ENCODE results near the gene ARMCX6. TPM values are rescaled to one million over a fixed set of nuclear protein-coding genes. Genes with fewer than 3 reads are reported as not detected.
"Not testable (repeated sequence)": the region's sequence is repeated elsewhere in the genome, so short reads cannot be mapped to it uniquely, and the experiment has no call there.

The ARMCX6 gene
- polyA plus RNA-seq (ENCODE audit: insufficient read length), result 126 TPM

DNA sequence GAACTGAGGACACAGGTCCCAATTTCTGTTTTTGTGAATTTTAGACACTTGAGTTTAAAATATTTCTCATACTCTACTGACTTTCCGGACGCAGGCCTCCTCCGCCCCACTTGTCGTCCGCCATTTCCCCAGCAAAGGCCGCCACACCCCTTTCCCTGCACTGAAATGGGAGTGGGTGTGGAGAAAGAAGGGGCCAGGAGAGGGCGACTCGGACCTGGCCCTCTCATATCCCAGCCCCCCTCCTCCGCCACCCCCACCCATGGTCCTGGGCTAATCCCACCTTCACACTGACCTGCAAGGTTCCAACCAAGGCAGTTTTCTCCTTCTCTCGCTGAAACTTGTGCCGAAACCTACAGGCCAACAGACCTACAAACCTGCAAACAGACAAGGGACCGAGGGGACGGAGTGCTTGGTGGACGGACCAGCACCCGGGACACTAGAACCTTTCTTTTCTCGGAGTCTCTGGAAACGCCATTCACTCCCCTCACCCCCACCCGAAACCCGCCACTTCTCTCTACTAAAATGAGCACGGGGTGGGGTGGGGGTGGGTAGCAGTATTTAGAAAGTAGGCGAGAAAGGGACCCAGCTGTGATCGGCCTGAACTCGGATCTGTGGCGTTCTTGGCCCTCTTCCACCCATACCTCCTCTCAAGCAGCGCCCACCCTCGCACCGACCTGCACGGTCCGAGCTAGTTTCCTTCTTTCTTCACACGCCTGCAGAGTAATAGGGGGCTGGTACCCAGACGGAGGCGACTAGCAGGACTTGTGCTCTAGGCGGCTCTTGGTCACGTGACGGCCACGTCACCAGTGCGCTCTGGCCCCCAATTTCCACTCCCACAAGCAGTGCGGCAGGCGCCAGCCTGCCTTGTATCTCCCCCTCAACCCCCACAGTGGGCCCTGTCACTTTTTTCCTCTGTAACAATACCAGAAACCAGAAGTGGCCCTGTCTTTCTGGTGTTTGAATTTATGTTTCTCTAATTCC lies at the start of gene ARMCX6:
TSS of gene ARMCX6 (minus strand) at position 790 of the 981 bp plus-strand sequence. CDS start 1,380 bp downstream, outside the sequence.
- DNase-seq (ENCODE audit: low read depth), result peak; percentile 56

DNA sequence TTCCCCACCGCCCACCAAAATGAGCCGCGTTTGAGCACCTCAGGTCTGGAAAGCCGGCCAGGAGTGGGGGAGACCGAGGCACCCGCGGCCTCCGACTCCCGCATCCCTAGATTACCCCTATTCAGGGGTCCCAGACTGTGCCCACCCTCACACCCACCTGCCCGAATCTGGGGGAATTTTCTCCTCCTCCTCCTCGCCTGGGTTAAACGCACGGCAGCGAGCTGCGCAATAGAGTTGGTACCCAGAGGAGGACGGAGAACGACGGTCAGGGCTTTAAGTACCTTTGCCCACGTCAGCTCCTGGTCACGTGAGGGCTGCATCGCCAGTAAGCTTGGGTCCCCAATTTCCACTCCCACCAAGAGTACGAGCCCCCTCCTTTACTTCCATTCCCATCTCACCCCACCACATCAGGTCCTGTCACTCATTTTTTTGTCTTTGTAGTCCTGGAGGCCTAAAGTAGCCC lies 41.8 kb upstream of the ARMCX6 start, which contains the start of gene ARMCX2:
TSS of gene ARMCX2 (minus strand) at position 250 of the 463 bp plus-strand sequence. CDS start 2,262 bp downstream, outside the sequence.
- peak; percentile 35 for DNase-seq (ENCODE audit: low read depth)

DNA sequence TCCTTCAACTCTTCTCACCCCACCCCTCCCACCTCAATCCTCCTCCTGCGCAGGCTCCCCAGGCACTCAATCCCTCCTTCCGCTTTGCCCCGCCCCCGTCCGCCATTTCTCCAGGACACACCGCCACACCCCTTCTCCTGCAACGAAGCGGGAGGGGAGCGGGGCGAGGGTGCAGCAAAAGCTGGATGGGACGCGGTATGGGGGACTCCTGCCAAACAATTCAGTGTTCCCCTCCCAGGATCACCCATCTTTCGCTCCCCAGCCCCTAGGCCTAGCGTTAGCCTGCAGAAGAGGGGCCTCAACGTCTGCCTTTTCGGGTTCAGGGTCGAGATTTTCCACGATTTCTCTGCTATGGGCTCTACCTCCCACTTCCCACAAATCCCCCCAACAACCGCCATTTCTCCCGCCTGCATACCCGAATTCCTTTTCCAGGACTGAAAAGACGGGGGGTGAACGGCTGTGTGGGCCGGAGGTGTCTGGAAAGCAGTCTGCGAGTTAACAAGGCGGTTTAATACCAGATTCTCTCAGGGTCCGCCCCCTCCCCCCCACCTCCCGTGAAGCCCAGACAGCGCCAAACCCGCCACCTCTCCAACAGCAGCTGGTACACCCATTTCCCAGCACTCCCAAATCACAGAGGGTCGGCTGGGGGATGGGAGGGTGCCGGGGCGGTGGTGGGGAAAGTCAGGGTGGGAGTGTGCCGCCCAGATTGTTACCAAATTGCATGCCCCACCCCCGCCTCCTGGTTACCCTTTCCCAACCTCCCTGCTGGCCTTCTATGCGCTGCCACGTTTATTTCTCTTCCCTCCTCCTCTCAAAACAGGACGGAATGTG lies 41.1 kb upstream of the ARMCX6 start:
- DNase-seq (ENCODE audit: low read depth), result no peak

DNA sequence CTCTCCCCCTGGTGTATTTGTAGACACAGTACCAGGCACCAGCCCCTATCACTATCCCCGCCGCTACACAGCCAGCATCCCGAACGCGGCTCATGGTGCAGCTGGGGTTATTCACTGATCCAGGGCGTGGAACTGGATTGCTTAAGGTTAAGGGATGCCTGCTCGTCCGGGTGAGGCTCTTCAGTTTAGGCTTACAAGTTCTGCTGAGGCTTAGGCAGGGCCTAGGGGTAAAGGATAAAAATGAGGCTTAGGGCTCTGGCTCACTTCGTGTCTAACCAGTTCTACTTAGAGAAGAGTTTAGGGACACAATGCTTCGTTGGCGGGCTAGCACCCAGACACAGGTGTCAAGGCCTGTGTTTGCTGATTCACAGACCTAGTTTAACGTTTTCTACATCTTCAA lies 39.7 kb upstream of the ARMCX6 start:
- DNase-seq (ENCODE audit: low read depth), result no peak

DNA sequence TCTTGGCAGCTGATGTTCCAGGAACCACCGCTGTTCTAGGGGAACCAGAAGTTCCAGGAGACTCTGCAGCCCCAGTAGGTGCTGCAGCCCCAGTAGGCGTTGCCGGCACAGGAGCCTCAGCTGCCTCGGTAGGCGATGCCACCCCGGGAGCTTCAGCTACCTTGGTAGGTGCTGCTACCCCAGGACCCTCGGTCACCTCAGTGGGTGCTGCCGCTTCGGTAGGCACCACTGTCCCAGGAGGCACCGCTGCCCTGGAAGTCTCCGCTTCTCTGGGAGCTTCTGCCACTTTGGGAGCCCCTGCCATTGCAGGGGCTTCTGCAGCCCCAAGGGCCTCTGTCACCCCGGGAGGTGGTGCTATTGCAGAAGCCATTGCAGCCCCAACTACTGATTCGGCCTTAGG lies 39.0 kb upstream of the ARMCX6 start:
- DNase-seq (ENCODE audit: low read depth), result no peak

DNA sequence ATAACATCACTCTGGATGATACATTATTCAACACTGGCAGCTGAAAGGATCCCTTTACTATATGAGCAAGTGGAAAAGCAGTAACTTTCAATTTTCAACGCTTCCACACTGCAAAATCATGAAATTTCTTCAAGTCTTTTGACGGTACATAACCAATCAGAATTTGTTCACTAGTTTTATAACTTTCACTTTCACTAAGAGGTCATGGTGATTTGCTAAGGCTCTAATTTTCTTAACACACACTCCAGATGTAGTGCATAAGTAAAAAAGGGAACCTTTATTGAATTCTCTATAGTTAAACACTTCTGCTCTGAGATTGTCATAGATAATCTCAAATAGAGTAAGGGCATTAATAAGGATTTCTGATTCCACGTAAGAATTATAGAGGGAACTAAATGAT lies 37.7 kb upstream of the ARMCX6 start:
- no peak for DNase-seq (ENCODE audit: low read depth)

DNA sequence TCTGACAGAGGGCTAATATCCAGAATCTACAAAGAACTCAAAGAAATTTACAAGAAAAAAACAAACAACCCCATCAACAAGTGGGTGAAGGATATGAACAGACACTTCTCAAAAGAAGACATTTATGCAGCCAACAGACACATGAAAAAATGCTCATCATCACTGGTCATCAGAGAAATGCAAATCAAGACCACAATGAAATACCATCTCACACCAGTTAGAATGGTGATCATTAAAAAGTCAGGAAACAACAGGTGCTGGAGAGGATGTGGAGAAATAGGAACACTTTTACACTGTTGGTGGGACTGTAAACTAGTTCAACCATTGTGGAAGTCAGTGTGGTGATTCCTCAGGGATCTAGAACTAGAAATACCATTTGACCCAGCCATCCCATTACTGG lies 29.9 kb upstream of the ARMCX6 start:
- DNase-seq (ENCODE audit: low read depth), result not testable (repeated sequence)

DNA sequence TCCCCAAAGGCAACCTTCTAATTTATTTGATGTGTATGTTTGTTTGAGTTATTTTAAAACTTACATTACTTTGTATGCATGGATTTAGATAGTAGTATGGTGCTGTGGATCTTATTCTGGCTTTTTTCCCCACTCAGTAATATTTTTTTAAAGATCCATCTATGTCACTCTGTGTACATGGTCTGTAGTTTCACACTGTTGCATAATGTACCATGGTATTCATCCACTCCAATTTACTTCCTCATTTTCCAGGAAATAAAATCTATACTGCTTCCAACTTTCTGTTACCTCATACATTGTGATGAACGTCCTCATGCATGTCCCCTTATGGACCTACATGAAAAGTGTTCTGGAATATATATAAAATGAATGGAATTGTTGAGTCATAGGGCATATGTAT lies 24.3 kb upstream of the ARMCX6 start:
- no peak for DNase-seq (ENCODE audit: low read depth)

DNA sequence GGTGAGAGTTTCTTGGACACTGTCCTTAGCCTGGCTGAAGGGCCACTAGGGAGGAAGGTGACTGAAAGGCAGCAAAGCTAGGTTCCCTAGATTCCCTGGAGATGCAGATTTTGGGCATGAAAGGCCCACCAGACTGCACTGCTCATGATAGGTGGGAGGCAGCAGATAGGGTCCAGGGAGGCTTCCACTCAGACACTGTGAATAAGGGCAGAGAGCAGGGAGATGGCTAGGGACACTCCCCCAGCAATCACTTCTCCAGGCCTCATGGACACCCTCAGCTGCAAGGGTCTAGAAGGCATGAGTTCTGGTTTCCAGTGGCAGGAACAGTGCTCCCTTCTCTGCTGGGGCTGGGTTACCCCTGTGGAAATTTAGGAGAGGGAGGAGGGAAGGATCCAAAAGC lies 21.8 kb upstream of the ARMCX6 start:
- DNase-seq (ENCODE audit: low read depth), result no peak

DNA sequence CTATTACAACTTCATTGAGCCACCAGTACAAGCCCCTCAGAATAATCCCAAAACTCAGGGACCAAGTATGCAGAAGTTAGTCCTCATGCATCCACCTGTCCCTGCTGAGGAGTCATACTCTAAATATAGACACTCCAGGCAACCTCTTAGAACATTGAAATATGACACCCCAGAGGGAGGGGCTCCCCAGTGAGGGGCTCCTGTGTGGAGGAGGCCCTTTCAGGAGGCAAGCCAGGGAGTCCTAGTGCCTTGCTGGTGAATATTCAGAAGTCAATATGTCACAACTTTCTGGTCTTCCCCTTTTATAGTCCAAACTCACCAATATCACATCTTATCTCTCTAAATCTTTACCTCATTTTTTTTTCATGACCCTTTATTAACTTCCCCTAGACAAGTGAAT lies 1.6 kb upstream of the ARMCX6 start:
- DNase-seq (ENCODE audit: low read depth), result no peak

DNA sequence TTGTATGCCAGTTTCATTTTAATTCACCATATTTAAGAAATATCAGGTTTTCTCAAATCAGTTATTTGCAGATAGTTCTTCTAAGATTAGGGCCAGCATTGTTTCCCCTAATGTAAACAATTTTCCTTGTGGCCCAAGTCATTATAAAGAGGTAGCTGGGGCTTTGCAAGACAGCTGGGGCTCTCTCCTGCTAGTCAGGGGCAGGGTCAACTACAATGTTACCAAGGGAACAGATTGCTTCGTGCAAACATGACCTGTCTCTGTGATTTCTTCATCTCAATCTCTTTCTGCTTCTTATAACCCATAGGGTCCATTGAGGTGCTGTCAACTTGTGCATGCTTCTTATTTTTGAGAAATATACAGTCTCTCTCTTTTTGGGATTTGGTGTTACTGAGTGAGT lies 12.1 kb downstream of the ARMCX6 start:
- DNase-seq (ENCODE audit: low read depth), result no peak

DNA sequence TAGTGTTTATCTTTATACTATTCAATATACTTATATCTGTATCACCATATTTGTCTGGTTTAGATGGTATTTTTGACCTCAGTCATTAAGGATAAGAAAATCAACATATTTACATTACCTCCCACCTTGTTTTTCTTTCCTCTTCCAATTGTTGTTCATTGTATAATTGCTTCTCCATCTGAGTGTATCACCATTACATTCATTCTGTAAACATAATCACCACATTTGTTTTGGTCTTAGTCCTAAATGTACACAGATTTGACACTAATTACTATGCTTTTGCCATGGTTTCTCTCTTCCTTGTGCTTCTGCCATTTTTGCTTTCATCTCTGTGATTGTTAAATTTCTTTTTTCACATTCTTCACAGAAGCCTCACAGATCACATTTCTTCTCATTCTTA lies 12.7 kb downstream of the ARMCX6 start:
- DNase-seq (ENCODE audit: low read depth), result no peak

DNA sequence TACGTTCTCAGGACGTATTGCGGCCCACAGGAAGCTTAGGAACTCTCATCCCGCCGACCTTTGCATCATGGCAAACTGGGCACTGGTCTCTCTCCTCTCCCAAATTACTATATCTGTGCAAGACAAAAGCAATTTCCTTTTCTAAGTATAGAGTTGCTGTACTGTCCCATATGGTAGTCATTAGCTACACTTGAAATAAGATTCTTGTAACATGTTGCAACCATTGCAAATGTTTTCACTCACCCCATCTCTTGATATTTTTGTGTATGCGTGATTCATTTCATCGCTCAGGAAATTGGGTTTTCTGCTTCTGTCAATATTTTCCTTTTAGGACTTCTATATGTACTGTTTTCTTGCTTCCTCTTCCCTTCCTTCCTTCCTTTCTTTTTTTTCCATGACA lies 15.7 kb downstream of the ARMCX6 start:
- DNase-seq (ENCODE audit: low read depth), result no peak

DNA sequence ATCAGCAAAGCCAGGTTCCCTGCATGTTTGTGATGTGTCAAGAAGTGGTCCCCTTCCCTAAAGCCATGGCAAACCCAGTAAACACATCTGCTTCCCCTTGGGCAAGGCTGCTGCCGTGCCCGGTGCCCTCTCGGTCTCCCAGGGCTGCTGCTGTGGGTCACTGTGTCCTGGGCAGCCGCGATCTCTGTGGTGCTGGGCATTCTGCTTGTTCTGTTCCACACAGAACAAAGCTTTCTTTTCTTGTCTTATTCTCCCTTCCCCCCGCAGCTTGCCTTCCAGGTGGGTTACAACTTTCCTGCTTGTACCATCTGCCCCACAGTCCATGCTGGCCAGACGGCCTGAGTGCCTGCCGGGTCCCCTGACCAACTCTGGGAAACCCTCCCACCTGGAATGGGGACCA lies 18.2 kb downstream of the ARMCX6 start:
- DNase-seq (ENCODE audit: low read depth), result not testable (repeated sequence)

DNA sequence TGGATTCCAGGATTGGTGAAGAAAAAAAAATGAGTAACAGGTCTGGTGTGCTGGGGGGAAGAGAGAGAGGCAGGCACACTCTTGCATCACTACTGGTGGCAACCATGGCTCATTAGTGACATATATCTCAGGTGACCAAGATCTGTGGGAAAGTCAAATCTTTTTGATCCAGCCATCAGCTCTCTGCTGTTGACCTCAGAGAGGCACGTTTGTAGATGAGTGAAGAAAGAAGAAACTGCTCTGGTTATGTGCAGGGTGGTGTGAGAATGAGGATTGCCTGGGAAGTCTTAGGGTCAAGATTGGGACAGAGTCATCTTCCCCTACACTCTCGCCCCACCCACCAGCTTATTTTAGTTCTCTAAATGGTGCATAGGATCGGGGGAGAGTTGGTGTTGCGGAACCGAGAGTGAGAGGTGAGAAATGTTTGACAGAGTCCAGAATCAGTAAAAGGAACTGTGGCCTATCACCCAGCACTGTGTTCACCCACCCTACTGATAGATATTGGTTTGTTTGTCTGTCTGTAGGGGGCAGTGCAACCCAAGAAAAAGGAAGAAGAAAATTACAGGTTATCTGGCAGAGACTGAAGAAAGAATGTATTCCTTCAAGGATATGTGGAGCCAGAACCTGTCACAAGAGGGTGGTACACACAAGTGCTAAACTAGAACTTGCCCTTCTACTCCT lies 21.9 kb downstream of the ARMCX6 start:
- DNase-seq (ENCODE audit: low read depth), result peak; percentile 25

Other genes starting within 250 kb of the ARMCX6 start
- gene BTK, start 231.8 kb downstream of the ARMCX6 start, polyA plus RNA-seq (ENCODE audit: insufficient read length), result 1.6 TPM
- 1,436 TPM for gene RPL36A, start 227.0 kb downstream of the ARMCX6 start, polyA plus RNA-seq (ENCODE audit: insufficient read length)
- gene GLA, start 210.1 kb downstream of the ARMCX6 start, polyA plus RNA-seq (ENCODE audit: insufficient read length), result 13.9 TPM
- 58.0 TPM for gene HNRNPH2, start 209.8 kb downstream of the ARMCX6 start, polyA plus RNA-seq (ENCODE audit: insufficient read length)
- gene ARMCX4, start 132.5 kb downstream of the ARMCX6 start, polyA plus RNA-seq (ENCODE audit: insufficient read length), result 68.0 TPM
- gene ARMCX1, start 67.5 kb downstream of the ARMCX6 start, polyA plus RNA-seq (ENCODE audit: insufficient read length), result 93.8 TPM
- gene ARMCX3, start 5.2 kb upstream of the ARMCX6 start, polyA plus RNA-seq (ENCODE audit: insufficient read length), result 175 TPM
- 150 TPM for gene ARMCX2, start 41.9 kb upstream of the ARMCX6 start, polyA plus RNA-seq (ENCODE audit: insufficient read length)

Data from forelimb muscle (tissue), 1 donor.